Cerebellar cortex (tissue), 1 donor: ENCODE data around the gene TEX10.

Experiments used
- DNase-seq: peaks from one replicate; pipeline ENCODE4 v3.0.0-alpha.2; 2015; ENCODE audit warnings: low spot score

Gene TEX10

GRCh38 chr9:100285080-100285479 is 67.7 kb downstream of the TEX10 start:
- no peak for DNase-seq

- DNase-seq = no peak
These were observed 68.5 kb downstream of the TEX10 start for GRCh38 chr9:100284247-100284646.

GRCh38 chr9:100282388-100282719 is 70.4 kb downstream of the TEX10 start:
- DNase-seq = no peak

- DNase-seq = no peak
These were observed 70.9 kb downstream of the TEX10 start for GRCh38 chr9:100281676-100282387.

GRCh38 chr9:100281066-100281465 is 71.7 kb downstream of the TEX10 start:
- DNase-seq = no peak

GRCh38 chr9:100277166-100277979 is 75.4 kb downstream of the TEX10 start:
- DNase-seq = no peak

GRCh38 chr9:100269656-100270055 is 83.1 kb downstream of the TEX10 start:
- no peak for DNase-seq

GRCh38 chr9:100268271-100268670 is 84.5 kb downstream of the TEX10 start:
- DNase-seq = no peak

- DNase-seq = no peak
These were observed 85.5 kb downstream of the TEX10 start for GRCh38 chr9:100267211-100267610.
